Measurements from ENCODE around the gene YPEL5. TPM values are rescaled to one million over a fixed set of nuclear protein-coding genes. Genes with fewer than 3 reads are reported as not detected.

The YPEL5 gene
- total RNA-seq, 1 donor from 2014 or later: 83.5 TPM

DNA sequence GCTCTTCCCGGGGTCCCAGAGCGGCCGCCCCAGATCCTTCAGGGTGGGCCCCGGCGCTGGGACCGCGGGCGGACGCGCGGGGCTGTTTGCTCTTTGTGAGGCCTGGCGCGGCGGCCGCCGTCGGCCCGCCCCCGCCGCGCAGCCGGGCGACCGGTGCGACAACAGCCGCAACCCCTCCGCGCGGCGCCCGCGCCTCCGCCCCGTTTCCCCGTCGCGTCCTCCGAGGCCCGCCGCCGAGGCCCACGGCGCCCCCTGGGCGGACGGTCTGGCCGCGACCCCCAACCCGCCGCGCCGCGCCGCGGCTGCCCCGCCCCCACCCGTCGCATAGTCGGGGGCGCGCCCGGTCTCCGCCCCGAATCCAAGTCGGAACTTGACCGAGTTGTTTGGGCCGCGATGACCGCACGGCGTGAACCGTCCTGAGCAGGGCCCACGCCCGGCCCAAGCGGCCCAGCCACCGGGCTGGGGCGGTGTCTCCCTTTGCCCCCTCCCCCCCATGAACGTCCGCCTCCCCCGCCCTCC, 448 bp downstream of the YPEL5 start:
- no peaks in the 10 kb centered on the region for H3K27me3 ChIP-seq
- H3K4me3 ChIP-seq: peak overlapping the region; percentile 92 to 93
- peaks cover 42% of the 10 kb centered on the region for H3K4me1 ChIP-seq
- no peak for DNase-seq (ENCODE audit: extremely low spot score in 2 of 2)
- no peak for TF ChIP-seq POLR2AphosphoS5 (IDR thresholded peaks at IDR 0.05; ENCODE audit: insufficient read depth in 1 of 2, low read depth in 1 of 2)
- TF ChIP-seq, protein P1, sequence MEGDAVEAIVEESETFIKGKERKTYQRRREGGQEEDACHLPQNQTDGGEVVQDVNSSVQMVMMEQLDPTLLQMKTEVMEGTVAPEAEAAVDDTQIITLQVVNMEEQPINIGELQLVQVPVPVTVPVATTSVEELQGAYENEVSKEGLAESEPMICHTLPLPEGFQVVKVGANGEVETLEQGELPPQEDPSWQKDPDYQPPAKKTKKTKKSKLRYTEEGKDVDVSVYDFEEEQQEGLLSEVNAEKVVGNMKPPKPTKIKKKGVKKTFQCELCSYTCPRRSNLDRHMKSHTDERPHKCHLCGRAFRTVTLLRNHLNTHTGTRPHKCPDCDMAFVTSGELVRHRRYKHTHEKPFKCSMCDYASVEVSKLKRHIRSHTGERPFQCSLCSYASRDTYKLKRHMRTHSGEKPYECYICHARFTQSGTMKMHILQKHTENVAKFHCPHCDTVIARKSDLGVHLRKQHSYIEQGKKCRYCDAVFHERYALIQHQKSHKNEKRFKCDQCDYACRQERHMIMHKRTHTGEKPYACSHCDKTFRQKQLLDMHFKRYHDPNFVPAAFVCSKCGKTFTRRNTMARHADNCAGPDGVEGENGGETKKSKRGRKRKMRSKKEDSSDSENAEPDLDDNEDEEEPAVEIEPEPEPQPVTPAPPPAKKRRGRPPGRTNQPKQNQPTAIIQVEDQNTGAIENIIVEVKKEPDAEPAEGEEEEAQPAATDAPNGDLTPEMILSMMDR (IDR thresholded peaks at IDR 0.05): no peak
- no peak for TF ChIP-seq POLR2A (IDR thresholded peaks at IDR 0.05)
- intact Hi-C loops (cut with DNase I): no loop called here
- H3K27ac ChIP-seq: peak overlapping the region; percentile 98
- no peaks in the 10 kb centered on the region for H3K36me3 ChIP-seq
- H3K9me3 ChIP-seq: no peaks in the 10 kb centered on the region

DNA sequence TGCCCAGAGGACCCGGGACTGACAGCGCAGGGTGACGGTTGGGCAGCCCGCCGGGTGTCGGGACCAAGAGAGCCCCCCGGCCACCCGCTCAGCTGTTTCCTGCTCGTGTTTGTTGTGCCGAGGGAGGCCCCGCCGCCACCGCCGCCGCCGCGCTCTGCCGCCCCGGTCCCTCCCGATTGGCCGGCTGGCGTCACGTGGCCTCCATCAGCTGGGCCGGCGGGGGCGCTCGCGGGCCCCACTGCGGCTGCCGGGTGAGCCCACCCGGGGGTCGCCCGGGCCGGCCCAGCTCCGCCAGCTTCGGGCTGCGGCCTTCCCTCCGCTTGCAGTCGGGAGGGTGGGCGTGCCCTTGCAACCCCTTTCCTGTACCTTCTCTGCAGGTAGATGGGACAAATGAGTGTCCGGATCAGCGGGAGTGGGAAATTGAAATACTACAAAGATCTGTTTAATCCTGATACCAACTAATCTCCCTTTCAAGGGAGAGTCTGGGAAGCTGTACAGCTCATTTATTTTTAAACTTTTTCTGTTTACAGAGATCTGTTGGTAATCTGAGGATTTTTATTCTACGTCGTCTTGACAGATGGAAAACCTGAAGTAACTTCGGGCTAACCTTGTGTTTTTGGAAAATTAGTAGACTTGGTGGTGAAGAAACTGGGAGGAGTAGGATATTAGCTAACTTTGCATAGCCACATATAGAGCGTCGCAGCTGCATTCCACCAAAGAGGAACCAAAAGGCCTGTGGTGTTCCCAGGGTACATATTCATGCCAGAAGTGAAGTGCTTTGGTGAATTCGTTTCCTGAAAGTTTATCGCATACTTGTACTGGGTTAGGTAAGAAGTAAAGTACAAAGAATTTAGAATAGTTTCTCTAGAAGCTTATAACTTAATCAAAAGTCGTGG, 1.2 kb downstream of the YPEL5 start:
- H3K36me3 ChIP-seq: no peaks in the 10 kb centered on the region
- TF ChIP-seq, protein P1 (IDR thresholded peaks at IDR 0.05): peak in 1 of 3 experiments; percentile 11
- TF ChIP-seq POLR2AphosphoS5 (IDR thresholded peaks at IDR 0.05; ENCODE audit: insufficient read depth in 1 of 2, low read depth in 1 of 2): peak in 1 of 2 donors; percentile 67
- TF ChIP-seq POLR2A (IDR thresholded peaks at IDR 0.05): peak in 1 of 2 donors; percentile 89
- intact Hi-C loops (cut with DNase I): no loop called here
- H3K9me3 ChIP-seq: no peaks in the 10 kb centered on the region
- H3K27ac ChIP-seq: peak overlapping the region; percentile 98
- no peak for DNase-seq (ENCODE audit: extremely low spot score in 2 of 2)
- peaks cover 43% of the 10 kb centered on the region for H3K4me1 ChIP-seq
- peak overlapping the region; percentile 92 to 93 for H3K4me3 ChIP-seq
- H3K27me3 ChIP-seq: no peaks in the 10 kb centered on the region

DNA sequence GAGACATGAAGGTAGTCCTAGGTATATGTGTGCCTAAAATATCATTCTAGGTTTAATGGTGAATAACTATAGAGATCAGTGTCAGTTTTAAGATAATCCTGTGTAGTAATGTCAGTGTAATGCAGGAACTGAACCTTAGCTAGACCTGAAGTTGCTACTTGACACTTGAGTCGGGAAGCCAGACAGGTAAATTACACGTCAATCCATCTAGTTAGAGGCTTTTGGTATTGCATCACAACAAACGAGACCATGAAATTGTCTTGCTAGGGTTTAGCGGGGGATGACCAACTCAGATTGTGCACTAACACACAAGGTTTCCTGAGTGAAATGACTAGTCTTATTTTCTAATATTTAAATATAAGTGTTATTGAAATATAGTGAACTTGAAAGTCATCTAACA, 2.0 kb downstream of the YPEL5 start:
- Histone ChIP-seq H3K36me3 (peaks cover 0 to 5% of the 10 kb centered on the region in 2 donors), H3K27ac (peak overlapping the region; percentile 98), H3K4me3 (no peak overlapping the region), H3K9me3 (no peaks in the 10 kb centered on the region), H3K4me1 (peaks cover 52% of the 10 kb centered on the region), H3K27me3 (no peaks in the 10 kb centered on the region)
- intact Hi-C loops (cut with DNase I): no loop called here
- no peak for DNase-seq (ENCODE audit: extremely low spot score in 2 of 2)
- no peak for TF ChIP-seq POLR2A (IDR thresholded peaks at IDR 0.05)
- TF ChIP-seq, protein P1 (IDR thresholded peaks at IDR 0.05): no peak
- TF ChIP-seq POLR2AphosphoS5 (IDR thresholded peaks at IDR 0.05; ENCODE audit: insufficient read depth in 1 of 2, low read depth in 1 of 2): no peak

DNA sequence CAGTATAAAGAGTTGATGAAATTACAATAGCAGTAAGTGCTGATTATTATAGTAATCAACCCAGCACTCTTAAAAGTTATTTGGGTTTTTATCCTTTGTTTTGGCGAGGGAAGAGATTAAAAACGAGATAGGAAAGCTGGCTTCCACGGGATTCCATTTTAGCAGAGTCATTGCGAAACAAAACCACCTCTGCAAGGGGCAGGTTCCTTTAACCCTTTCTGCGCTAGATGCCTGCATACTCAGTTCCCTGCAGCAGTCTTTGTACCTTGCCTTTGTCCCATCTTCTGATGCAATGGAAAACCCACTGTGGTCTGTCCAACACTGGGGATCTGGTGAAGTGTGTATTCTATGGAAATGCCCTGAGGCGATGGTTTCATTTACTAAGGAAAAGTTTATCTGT, 2.7 kb downstream of the YPEL5 start:
- H3K36me3 ChIP-seq: peaks cover 0 to 5% of the 10 kb centered on the region in 2 donors
- intact Hi-C loops (cut with DNase I): no loop called here
- no peak overlapping the region for H3K4me3 ChIP-seq
- no peak for DNase-seq (ENCODE audit: extremely low spot score in 2 of 2)
- no peaks in the 10 kb centered on the region for H3K27me3 ChIP-seq
- no peaks in the 10 kb centered on the region for H3K9me3 ChIP-seq
- H3K4me1 ChIP-seq: peaks cover 59% of the 10 kb centered on the region
- H3K27ac ChIP-seq: no peak overlapping the region
- TF ChIP-seq POLR2A (IDR thresholded peaks at IDR 0.05) (no peak), POLR2AphosphoS5 (IDR thresholded peaks at IDR 0.05; ENCODE audit: insufficient read depth in 1 of 2, low read depth in 1 of 2) (no peak)
- TF ChIP-seq, protein P1 (IDR thresholded peaks at IDR 0.05): no peak

DNA sequence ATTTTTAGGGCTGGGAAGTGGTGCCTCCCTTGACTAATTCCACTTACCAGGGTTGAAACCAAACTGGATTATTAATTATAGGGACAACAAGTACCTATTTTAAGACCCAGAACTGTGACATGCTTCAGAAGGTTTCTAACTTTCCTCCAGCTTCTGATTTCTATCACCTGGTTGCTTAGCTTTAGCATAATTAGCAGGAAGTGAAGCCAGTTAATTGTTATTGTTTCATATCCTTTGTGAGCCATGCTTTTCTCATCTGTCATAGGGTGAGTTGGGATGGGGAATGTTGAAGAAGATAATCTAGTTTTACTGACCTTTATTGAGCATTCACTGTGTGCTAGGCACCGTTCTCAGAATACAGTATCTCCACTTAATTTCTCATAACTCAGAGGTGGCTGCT, 3.2 kb downstream of the YPEL5 start:
- no peak for DNase-seq (ENCODE audit: extremely low spot score in 2 of 2)

More for the DNA sequence above, 3.2 kb downstream of the YPEL5 start:
- Histone ChIP-seq H3K4me1 (peaks cover 63% of the 10 kb centered on the region), H3K9me3 (no peaks in the 10 kb centered on the region), H3K4me3 (no peak overlapping the region), H3K36me3 (peaks cover 0 to 5% of the 10 kb centered on the region in 2 donors), H3K27ac (no peak overlapping the region), H3K27me3 (no peaks in the 10 kb centered on the region)
- no peak for TF ChIP-seq POLR2AphosphoS5 (IDR thresholded peaks at IDR 0.05; ENCODE audit: insufficient read depth in 1 of 2, low read depth in 1 of 2)
- no peak for TF ChIP-seq POLR2A (IDR thresholded peaks at IDR 0.05)
- TF ChIP-seq, protein P1 (IDR thresholded peaks at IDR 0.05): no peak
- intact Hi-C loops (cut with DNase I): no loop called here

Data from vagina (tissue), 2 donors.